NCI-H82 treated with DMSO at 0.1 percent for 48 hours (cell line): ENCODE data around the gene NME9.

ENCODE experiments used
- DNase-seq: peaks from one replicate; lab custom pipeline; 2025; ENCODE audit not compliant: unreplicated experiment; lab: John Stamatoyannopoulos, UW

NME9 gene

DNA sequence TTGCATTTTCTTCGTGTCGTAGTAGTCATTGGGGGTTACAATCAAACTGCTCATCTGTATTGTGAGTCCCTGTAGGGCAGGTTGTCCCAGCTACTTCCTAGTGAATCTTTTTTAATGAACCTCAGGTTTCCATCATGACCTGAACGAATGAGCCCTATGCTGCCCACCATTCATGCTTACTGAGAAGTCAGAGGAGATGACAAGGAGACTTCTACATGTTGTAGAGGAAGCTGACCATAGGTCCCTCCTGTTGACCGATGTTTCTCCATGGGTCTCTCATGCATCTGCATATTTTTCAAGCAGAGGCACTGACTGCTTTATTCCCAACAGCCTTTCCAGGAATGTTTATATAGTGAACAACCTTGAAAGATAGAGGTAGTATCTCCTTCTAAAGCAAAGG, 5.0 kb upstream of the NME9 start:
- no peak for DNase-seq

GRCh38 chr3:138332472-138333073, 2.9 kb upstream of the NME9 start:
- no peak for DNase-seq

GRCh38 chr3:138331143-138331894, 1.7 kb upstream of the NME9 start:
- DNase-seq = no peak

DNA sequence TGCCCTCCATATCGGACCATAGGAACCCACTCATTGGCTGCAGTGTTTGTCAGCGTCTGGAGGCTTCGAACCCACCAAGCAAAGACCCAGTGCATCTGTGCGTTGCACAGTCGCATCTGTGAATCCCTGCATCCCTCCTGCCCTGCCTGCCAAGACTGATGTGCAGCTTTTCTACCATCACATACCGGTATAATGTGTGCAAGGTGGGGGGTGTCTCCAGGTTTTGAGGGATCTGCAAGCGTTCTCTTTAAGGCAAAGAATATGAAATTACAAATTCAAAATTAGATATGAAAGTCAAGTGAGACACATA, 288 bp upstream of the NME9 start:
- no peak for DNase-seq

DNA sequence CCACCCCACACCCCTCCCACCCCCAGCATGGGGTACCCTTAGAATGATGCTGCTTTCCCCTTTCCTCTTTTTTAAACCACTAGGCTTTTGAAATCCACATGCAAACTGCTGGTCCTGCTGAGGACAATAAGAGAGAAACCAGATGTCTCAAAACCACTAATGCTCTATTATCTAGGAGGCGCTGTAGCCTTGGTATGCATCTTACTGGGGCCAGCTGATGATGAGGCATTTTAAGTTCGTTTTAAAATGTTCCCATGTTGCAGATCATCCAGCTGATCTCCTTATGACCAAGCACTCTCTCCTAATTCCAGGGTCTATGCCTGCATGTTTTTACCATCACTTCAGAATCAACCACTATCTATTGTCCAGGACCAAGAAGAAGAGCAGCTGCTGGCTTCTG, 1.3 kb downstream of the NME9 start:
- no peak for DNase-seq

DNA sequence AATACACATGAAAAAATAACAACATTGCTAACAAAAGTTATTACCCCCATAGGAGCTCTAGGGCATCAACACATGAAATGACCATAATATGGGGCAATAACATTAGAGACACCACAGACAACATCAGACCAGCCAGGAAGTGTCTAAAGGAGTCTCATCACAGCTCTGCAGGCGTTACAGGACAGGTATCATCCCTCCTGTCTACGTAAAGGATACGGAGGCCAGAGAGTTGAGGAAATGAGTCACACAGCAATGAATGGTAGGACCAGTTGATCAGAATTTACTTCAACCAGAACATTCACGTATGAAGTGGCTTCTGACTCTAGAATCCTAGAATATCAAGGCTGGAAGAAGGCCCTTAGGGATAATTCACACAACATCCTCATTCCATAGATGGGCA, 1.8 kb downstream of the NME9 start:
- no peak for DNase-seq

GRCh38 chr3:138326866-138327595, 2.6 kb downstream of the NME9 start:
- DNase-seq = no peak

- no peak for DNase-seq
These were observed 3.7 kb downstream of the NME9 start for GRCh38 chr3:138325990-138326389.

DNA sequence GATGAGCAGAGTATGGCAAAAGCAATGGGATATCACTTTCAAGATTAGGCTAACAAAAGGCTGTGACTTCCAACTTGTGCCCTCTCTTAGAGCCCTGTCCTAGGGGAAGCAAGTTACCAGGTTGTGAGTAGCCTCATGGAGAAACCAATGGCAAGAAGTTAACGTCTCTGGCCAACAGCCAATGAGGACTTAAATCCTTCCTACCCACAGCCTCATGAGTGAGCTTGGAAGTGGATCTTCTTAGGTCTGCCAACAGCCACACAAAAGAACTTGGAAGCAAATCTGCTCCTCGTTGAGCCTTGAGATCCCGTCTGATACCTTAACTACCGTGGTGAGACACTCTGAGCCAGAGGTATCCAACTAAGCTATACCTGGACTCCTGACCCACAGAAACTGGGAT, 5.7 kb downstream of the NME9 start:
- no peak for DNase-seq

GRCh38 chr3:138317687-138318086, 12.0 kb downstream of the NME9 start:
- DNase-seq = no peak

DNA sequence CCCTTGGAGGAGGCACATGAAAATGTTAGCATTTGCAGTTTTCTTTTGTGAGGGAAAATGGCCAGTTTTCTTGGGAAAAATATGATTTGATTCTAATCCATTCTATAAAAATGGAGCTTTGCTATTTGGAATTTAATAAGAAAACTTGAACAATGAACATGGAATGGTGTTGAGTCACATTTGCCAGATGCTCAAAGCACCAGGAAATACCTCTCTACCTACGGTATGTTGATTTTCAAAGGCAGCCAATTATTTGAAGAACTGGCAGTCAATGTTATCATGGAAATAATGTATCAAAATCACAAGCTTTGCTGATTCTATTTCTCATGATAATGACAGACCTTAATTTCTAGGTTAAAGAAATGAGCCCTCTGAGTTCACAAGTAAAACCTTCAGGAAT, 14.9 kb downstream of the NME9 start:
- DNase-seq = no peak

DNA sequence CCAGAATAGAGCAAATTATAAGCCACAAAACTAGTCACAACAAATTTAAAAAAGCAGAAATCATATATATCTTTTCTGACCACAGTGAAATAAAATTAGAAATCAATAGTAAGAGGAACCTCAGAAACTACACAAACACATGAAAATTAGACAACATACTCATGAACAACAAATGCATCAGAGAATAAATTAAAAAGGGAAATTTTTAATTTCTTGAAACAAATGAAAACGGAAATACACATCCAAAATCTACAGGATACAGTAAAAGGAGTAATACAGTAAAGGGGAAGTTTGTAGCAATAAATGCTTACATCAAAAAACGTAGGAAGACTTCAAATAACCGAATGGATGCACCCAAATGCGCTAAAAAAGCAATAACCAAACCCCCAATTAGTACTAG, 19.2 kb downstream of the NME9 start:
- DNase-seq = no peak

- DNase-seq = no peak
These were observed 20.9 kb downstream of the NME9 start for GRCh38 chr3:138308783-138309182.

GRCh38 chr3:138307899-138308298, 21.8 kb downstream of the NME9 start:
- DNase-seq = no peak

- DNase-seq = no peak
These were observed 26.2 kb downstream of the NME9 start for GRCh38 chr3:138303474-138303873.

GRCh38 chr3:138300647-138301046, 29.0 kb downstream of the NME9 start:
- DNase-seq = no peak

GRCh38 chr3:138297876-138298275, 31.8 kb downstream of the NME9 start:
- no peak for DNase-seq

- DNase-seq = no peak
These were observed 32.5 kb downstream of the NME9 start for GRCh38 chr3:138297059-138297607.

- DNase-seq = no peak
These were observed 33.0 kb downstream of the NME9 start for GRCh38 chr3:138296639-138297038.

- no peak for DNase-seq
These were observed 40.0 kb downstream of the NME9 start for GRCh38 chr3:138289701-138290100.

DNA sequence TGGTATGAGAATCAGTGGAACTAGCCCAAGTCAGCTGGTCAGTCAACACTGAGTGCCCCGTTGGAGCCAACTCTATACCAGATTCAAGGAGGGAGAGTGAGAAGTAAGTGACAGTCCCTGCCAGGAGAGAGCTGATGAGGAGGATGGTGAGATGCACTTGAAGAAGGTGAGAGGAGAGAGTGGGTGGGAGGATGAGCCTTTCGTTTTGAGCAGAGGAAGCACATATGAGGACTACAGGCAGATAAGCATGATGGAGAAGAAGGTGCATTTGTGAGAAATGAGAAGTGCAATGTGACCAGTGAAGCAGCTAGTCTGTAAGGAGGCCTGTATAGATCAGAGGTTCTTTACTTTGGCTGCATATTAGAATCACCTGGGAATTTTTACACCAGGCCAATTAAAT, 40.4 kb downstream of the NME9 start:
- no peak for DNase-seq

- DNase-seq = no peak
These were observed 44.6 kb downstream of the NME9 start for GRCh38 chr3:138284957-138285477.
